Smooth muscle cell (in vitro differentiated cells): Measurements from ENCODE around the gene EPB41L4A. TPM values are rescaled to one million over a fixed set of nuclear protein-coding genes. Genes with fewer than 3 reads are reported as not detected.

Experiments used
- DNase-seq: peaks from one replicate; lab custom pipeline; 2025; ENCODE audit not compliant: unreplicated experiment; lab: John Stamatoyannopoulos, UW
- H2AFZ ChIP-seq: fragments of 200-600 bp; sonication (generic); 2 replicates; pipeline ENCODE4 v1.6.0; 2016; ENCODE audit warnings: antibody characterized with exemption, low read depth, mild to moderate bottlenecking
- H3F3A ChIP-seq: fragments of 200-600 bp; sonication (generic); 2 replicates; pipeline ENCODE4 v1.6.0; 2017; ENCODE audit warnings: antibody characterized with exemption, low read depth
- H3K27ac ChIP-seq: fragments of 200-600 bp; sonication (generic); 2 replicates; pipeline ENCODE4 v1.5.1; 2016; ENCODE audit warnings: low read depth, mild to moderate bottlenecking
- H3K27me3 ChIP-seq: fragments of 200-600 bp; sonication (generic); 2 replicates; pipeline ENCODE4 v1.6.1; 2016; ENCODE audit warnings: low read depth, mild to moderate bottlenecking
- H3K36me3 ChIP-seq: fragments of 200-600 bp; sonication (generic); 2 replicates; pipeline ENCODE4 v1.5.1; 2016; ENCODE audit warnings: low read depth
- H3K4me1 ChIP-seq: fragments of 200-600 bp; sonication (generic); 2 replicates; pipeline ENCODE4 v1.5.1; 2016; ENCODE audit warnings: low read depth
- H3K4me2 ChIP-seq: fragments of 200-600 bp; sonication (generic); 2 replicates; pipeline ENCODE4 v1.6.0; 2016; ENCODE audit warnings: mild to moderate bottlenecking
- H3K4me3 ChIP-seq: fragments of 200-600 bp; sonication (generic); 2 replicates; pipeline ENCODE4 v1.5.1; 2016; ENCODE audit warnings: mild to moderate bottlenecking
- H3K79me2 ChIP-seq: fragments of 200-600 bp; sonication (generic); 2 replicates; pipeline ENCODE4 v1.6.0; 2016; ENCODE audit warnings: low read depth, mild to moderate bottlenecking
- H3K9ac ChIP-seq: fragments of 200-600 bp; sonication (generic); 2 replicates; pipeline ENCODE4 v1.6.0; 2016; ENCODE audit warnings: low read depth
- H3K9me3 ChIP-seq: fragments of 200-600 bp; sonication (generic); replicated peaks from 2 replicates; pipeline ENCODE4 v1.5.1; 2016; ENCODE audit warnings: low read depth
- H4K20me1 ChIP-seq: fragments of 200-600 bp; sonication (generic); 2 replicates; pipeline ENCODE4 v1.6.0; 2016; ENCODE audit warnings: low read depth
- WGBS: methylation state at CpG from one replicate; pipeline ENCODE4 v1.1.7; 2016; ENCODE audit warnings: low lambda C conversion rate; 5-methylcytosine and 5-hydroxymethylcytosine counted together
- polyA plus RNA-seq: library from polyadenylated mRNA; unstranded; fragments of >200 nt; fragmentation: Nextera tagmentation; extraction: Ambion mirVana; gene quantifications from 2 replicates; pipeline ENCODE4 v1.2.1, GENCODE V29; 2016
- total RNA-seq: library from RNA; depleted of rRNA; stranded (reverse); fragments of >200 nt; gene quantifications from 2 replicates; pipeline ENCODE4 v1.2.3, GENCODE V29; 2014
- TF ChIP-seq, protein P1 (sequence below): fragments of 200-600 bp; sonication (generic); IDR thresholded peaks from 2 replicates; pipeline ENCODE4 v1.5.1; 2017; ENCODE audit warnings: borderline replicate concordance, mild to moderate bottlenecking, antibody characterized with exemption; ENCODE audit not compliant: insufficient read depth, poor library complexity, severe bottlenecking

Gene EPB41L4A
- total and polyA plus RNA-seq, 2 experiments from 2014 or later = 2.9 to 8.9 TPM

DNA sequence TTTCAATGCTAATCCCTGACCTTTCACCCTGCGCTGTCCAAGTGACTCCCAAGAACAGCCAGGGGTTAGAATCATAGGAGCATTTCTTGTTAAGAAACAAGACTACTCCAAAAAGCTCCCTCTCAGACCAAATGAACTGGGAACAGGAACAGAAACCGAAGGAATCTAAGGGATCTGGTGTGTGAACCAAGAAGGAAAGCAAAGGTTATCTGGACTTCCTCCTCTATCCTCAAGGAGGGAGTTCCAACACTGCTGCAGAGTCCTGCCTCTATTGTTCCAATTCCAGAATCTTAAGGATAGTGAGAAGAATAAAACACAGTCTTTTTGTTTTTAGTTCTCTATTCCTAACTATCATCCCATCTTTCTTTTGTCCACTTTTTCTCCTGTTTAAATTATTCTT lies 87.2 kb downstream of the EPB41L4A start:
- no peaks in the 10 kb centered on the region for H3F3A ChIP-seq
- H3K9ac ChIP-seq = no peak overlapping the region
- TF ChIP-seq, protein P1, sequence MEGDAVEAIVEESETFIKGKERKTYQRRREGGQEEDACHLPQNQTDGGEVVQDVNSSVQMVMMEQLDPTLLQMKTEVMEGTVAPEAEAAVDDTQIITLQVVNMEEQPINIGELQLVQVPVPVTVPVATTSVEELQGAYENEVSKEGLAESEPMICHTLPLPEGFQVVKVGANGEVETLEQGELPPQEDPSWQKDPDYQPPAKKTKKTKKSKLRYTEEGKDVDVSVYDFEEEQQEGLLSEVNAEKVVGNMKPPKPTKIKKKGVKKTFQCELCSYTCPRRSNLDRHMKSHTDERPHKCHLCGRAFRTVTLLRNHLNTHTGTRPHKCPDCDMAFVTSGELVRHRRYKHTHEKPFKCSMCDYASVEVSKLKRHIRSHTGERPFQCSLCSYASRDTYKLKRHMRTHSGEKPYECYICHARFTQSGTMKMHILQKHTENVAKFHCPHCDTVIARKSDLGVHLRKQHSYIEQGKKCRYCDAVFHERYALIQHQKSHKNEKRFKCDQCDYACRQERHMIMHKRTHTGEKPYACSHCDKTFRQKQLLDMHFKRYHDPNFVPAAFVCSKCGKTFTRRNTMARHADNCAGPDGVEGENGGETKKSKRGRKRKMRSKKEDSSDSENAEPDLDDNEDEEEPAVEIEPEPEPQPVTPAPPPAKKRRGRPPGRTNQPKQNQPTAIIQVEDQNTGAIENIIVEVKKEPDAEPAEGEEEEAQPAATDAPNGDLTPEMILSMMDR = no peak
- no peaks in the 10 kb centered on the region for H4K20me1 ChIP-seq
- H3K4me2 ChIP-seq = no peak overlapping the region
- no peak overlapping the region for H2AFZ ChIP-seq
- H3K9me3 ChIP-seq = no peaks in the 10 kb centered on the region
- no peaks in the 10 kb centered on the region for H3K79me2 ChIP-seq
- H3K36me3 ChIP-seq = no peaks in the 10 kb centered on the region
- H3K4me3 ChIP-seq = no peak overlapping the region
- 81% methylated on average over 2 of the region's 2 CpGs for WGBS
- no peak overlapping the region for H3K27ac ChIP-seq
- no peaks in the 10 kb centered on the region for H3K27me3 ChIP-seq
- H3K4me1 ChIP-seq = no peaks in the 10 kb centered on the region
- DNase-seq = no peak

DNA sequence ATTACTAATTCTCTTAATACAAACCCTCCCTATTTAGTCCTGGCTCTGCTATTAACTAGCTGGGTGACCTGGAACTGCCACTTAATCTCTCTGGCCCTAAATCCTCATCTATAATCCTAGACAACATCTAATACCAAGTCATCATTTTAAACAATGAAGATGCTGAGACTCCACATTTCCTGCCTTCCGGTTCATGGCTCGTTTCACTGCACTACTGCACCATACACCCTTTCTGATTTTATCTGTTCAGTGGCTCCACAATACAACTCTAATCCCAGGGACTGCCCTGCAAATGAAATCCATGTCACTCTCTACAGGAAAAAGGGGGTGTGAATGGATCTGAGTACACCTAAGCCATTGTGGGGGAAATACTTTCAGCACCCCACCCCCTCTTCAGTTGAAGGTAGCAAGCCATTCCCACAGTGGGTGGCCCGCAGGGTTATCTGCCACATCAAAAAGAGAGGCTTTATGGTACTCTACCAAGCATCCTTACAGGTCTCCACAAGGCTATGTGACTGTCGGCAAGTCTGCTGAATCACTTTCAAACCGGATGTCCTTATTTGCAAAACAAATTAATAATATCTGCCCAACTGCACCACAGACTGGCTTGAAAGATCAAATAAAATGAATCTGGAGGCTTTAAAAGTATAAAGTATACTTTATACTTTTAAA lies 89.5 kb downstream of the EPB41L4A start:
- Histone ChIP-seq H3K27ac (no peak overlapping the region), H3K9ac (no peak overlapping the region), H3K79me2 (no peaks in the 10 kb centered on the region), H4K20me1 (no peaks in the 10 kb centered on the region), H3K9me3 (no peaks in the 10 kb centered on the region), H3K4me3 (no peak overlapping the region), H3K27me3 (no peaks in the 10 kb centered on the region), H3K36me3 (no peaks in the 10 kb centered on the region), H3K4me2 (peak overlapping the region; percentile 10), H3K4me1 (no peaks in the 10 kb centered on the region), H2AFZ (no peak overlapping the region), H3F3A (no peaks in the 10 kb centered on the region)
- DNase-seq = no peak
- TF ChIP-seq, protein P1 = no peak
- 26% methylated on average over 5 of the region's 5 CpGs for WGBS

DNA sequence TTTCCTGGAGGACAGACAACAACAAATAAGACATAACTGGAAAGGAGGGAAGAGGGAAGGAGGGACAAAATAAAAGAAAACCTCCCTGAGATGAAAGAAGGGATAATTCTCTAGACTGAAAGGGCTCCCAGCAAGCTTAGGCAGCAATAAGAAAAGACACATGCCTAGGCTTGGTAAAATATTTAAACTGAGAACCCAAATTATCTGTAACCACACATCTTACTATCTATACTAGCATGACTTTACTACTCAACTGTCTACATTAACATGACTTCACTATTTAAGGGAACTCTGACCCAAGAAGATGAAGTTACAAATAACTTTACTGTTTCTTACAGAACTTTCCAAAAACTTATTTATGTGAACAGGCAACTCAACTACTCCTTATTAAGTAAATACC lies 95.9 kb downstream of the EPB41L4A start:
- Histone ChIP-seq H3K79me2 (no peaks in the 10 kb centered on the region), H3K27me3 (no peaks in the 10 kb centered on the region), H3K27ac (no peak overlapping the region), H3K9me3 (no peaks in the 10 kb centered on the region), H4K20me1 (no peaks in the 10 kb centered on the region), H3K9ac (no peak overlapping the region), H3K36me3 (no peaks in the 10 kb centered on the region), H3K4me1 (no peaks in the 10 kb centered on the region), H3F3A (no peaks in the 10 kb centered on the region), H3K4me2 (no peak overlapping the region), H2AFZ (no peak overlapping the region), H3K4me3 (no peak overlapping the region)
- TF ChIP-seq, protein P1 = no peak
- DNase-seq = no peak

DNA sequence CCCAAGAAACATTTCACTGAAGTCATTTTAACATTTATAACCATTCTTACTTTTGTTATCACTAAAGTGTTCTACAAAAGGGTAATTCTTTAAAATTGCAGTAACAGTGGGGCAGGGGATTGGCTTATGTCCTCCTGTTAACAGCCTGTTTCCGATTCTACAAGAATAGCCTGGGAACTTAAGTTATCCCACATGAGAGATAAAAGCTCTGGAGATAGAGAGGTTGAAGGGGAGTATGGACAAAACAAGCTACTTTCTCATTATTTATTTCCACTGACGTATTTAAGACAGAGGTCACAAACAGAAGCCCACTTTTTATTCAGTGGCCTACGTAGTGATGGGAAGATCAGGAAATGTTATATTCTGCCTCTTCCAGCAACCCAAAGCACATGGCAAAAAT lies 98.7 kb downstream of the EPB41L4A start:
- Histone ChIP-seq H3K36me3 (no peaks in the 10 kb centered on the region), H3F3A (no peaks in the 10 kb centered on the region), H3K27me3 (no peaks in the 10 kb centered on the region), H3K79me2 (no peaks in the 10 kb centered on the region), H3K27ac (no peak overlapping the region), H3K4me2 (no peak overlapping the region), H2AFZ (no peak overlapping the region), H4K20me1 (no peaks in the 10 kb centered on the region), H3K4me3 (no peak overlapping the region), H3K4me1 (peaks cover 4% of the 10 kb centered on the region), H3K9ac (no peak overlapping the region), H3K9me3 (no peaks in the 10 kb centered on the region)
- 80% methylated on average over 3 of the region's 3 CpGs for WGBS
- no peak for DNase-seq
- TF ChIP-seq, protein P1 = no peak
